Urinary bladder (tissue), 4 donors: ENCODE measurements around the gene HIRA. TPM values are rescaled to one million over a fixed set of nuclear protein-coding genes. Genes with fewer than 3 reads are reported as not detected.
A peak's percentile ranks its signal among the peaks of the same experiment; 100 is the strongest.

Experiments used
- DNase-seq: peaks from one replicate; pipeline ENCODE4 v3.0.0-alpha.2; 2015; ENCODE audit errors: extremely low spot score
- H3K27ac ChIP-seq: one replicate; pipeline ENCODE4 v1.5.1; 2013; ENCODE audit warnings: low read depth, mild to moderate bottlenecking, moderate library complexity
- H3K36me3 ChIP-seq: one replicate; pipeline ENCODE4 v1.6.1; 2013; ENCODE audit warnings: mild to moderate bottlenecking, moderate library complexity; ENCODE audit not compliant: insufficient read depth
- H3K4me1 ChIP-seq: one replicate; pipeline ENCODE4 v1.6.1; 2013; ENCODE audit warnings: mild to moderate bottlenecking, moderate library complexity; ENCODE audit not compliant: insufficient read depth
- H3K4me3 ChIP-seq: one replicate; pipeline ENCODE4 v1.5.1; 2013; ENCODE audit warnings: low read depth, low read length
- WGBS: extraction: QIAGEN DNeasy Blood & Tissue Kit; methylation state at CpG from one replicate; pipeline ENCODE4 v1.1.7; 2013; 5-methylcytosine and 5-hydroxymethylcytosine counted together
- polyA plus RNA-seq: library from polyadenylated mRNA; stranded (reverse); fragments of 200-250 nt; gene quantifications from one replicate; pipeline ENCODE4 v1.2.3, GENCODE V29; 2013
- small RNA-seq: library from RNA; depleted of rRNA; stranded (forward); fragments of <200 nt; gene quantifications from one replicate; pipeline ENCODE3, GENCODE V24; 2014
- total RNA-seq: library from RNA; depleted of rRNA; stranded (reverse); fragments of >200 nt; gene quantifications from one replicate; pipeline ENCODE4 v1.2.3, GENCODE V29; 2014
- donor health status: healthy with polysubstance abuse.
- donor health status: healthy.

HIRA gene
- total and polyA plus RNA-seq, 2 donors: 8.7 to 21.9 TPM

DNA sequence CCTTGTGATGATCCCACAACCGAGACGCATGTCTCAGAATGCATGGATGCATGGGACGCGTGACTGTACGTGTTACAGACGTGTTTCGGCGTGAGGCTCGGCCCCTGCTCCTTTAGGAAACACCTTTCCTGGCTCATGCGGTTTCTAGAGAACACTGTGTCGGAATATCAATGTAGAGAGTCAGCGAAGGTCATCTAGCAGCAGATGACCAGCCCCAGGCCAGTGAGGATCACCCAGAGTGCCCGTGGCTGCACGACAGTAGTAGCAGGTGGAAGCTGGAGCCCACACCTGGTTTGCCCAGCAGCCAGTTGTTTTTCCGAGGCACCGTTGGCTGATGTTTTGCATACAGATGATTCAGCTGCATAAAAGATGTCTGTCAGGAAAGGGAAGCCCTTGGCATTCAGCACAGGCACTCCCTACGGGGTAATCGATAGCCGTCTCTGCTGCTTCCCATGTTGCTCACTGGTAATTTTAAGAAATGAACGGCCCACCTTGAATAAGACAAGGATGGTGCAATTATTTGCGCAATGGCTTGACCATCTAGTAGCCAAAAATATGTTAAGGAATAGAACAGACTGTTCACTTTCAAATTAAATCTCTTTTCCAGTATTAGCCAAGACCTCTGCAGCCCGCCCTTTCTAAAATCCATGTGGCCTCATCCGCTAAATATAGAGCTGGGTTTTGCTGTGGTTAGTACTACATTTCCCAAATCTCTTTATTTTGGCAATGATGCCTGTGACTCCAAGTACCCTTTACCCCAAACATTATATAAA lies 138.9 kb downstream of the HIRA start:
- Histone ChIP-seq H3K4me3 (peak overlapping the region; percentile 67), H3K27ac (peak overlapping the region; percentile 54), H3K36me3 (no peaks in the 10 kb centered on the region), H3K4me1 (peaks cover 3% of the 10 kb centered on the region)
- WGBS: 74% methylated on average over 23 of the region's 23 CpGs
- DNase-seq: no peak

DNA sequence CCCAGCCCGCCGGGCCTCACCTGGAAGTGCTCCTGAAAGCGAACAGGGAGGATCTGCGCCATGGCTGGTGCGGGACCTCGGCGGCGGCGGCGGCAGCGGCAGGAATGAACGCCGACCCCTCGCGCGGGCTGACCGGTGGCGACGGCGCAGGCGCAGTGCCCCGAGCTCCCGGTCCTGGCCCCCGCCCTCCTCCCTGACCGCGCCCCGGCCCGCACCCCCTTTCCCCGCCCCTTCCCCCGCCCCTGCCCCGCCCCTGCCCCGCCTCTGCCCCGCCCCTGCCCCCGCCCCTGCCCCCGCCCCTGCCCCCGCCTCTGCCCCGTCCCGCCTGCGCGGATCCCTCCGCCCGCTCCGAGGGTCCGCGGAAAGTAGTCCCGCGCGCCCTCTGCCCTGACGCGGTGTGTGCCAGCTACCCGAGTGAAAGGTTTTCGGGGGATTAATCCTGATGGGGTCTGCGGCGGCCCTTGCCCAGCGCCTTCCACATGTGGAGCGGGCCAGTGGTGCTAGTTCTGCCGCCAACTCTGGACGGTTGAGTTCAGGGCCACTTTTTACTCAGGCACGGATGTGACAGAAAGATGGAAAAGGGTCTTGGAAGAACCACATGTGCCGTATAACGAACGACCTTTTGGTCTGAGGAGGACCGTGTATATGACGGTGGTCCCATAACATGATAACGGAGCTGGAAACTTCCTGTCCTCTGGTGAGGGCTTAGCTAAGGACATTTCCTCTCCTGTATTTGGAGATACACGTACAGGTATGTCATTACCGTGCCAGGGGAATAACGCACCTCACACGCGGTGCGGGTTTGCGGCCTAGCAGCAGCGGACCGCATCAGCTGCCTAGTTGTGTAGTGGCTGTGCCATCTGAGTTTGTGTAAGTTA lies 139.7 kb downstream of the HIRA start, which contains the start of gene CLTCL1:
Gene CLTCL1, minus strand, starts transcription at position 140 of the 878 bp plus-strand sequence. Its CDS starts 78 bp downstream, at position 62.
- Histone ChIP-seq H3K4me1 (peaks cover 3% of the 10 kb centered on the region), H3K4me3 (peak within 1 kb of the TSS; percentile 85), H3K36me3 (no peaks in the 10 kb centered on the region), H3K27ac (peak within 1 kb of the TSS; percentile 54)
- DNase-seq: no peak
- WGBS: 3% methylated on average over 74 of the region's 74 CpGs

DNA sequence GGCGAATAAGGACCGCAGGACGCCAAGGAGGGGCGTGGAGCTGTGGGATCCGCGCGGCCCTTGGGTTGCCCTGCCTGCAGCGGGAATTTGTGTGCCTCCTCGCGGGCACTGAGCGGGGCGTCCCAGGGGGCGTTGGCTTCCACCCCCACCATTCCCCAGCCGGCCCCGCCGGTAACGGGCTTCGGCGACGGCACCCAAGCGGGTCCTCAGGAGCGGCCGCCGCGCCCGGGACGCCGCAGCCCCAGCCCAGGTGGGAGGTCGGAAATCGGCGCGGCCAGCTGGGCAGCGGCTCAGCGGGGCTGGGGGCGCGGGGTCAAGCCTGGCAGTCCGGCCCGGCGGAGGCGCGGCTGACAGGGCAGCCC lies 140.3 kb downstream of the HIRA start:
- H3K4me3 ChIP-seq: peak overlapping the region; percentile 85
- H3K4me1 ChIP-seq: peaks cover 3% of the 10 kb centered on the region
- WGBS: under 1% methylated on average over 41 of the region's 41 CpGs
- no peak overlapping the region for H3K27ac ChIP-seq
- no peaks in the 10 kb centered on the region for H3K36me3 ChIP-seq
- no peak for DNase-seq

DNA sequence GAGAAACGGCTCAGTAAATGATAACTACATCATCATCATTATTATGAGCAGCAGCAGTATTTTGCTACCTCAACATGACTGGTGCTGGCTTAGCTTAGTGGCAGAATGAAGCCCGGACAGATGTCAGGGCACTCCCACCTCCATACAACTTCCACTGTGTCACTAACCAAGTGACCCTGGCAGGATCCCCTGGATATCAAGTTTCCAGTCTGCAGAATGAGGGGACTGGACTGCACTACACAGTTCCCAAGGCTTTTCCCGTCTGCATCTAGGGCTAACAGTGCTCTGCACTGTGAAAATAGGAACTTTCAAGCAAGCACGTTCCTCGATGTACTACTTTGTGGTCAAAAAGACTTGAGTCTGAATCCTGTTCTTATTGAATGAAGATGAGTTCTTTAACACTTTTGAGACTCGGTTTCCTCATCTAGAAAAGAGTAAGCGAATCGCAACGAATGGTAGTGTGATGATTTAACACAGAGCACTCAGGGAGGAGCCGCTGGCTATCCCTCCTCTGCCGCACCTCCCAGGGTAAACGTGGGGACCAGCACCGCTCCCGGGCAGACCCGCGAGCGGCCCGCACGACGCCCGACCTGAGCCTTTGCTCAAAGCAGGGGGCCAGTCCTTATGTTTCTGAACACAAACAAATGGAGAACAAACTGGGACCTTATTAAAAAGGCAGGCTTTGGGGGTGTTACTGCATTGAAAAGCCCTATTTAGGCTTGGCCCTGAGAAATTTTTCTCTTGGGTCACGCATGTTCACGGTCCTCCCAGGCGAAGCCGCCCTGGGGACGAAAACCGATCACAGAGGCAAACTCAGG lies 140.9 kb downstream of the HIRA start:
- 18% methylated on average over 27 of the region's 27 CpGs for WGBS
- Histone ChIP-seq H3K4me3 (peak overlapping the region; percentile 85), H3K4me1 (peaks cover 3% of the 10 kb centered on the region), H3K27ac (no peak overlapping the region), H3K36me3 (no peaks in the 10 kb centered on the region)
- no peak for DNase-seq

- 84% methylated on average over 5 of the region's 5 CpGs for WGBS
- Histone ChIP-seq H3K27ac (no peak overlapping the region), H3K4me3 (no peak overlapping the region), H3K36me3 (no peaks in the 10 kb centered on the region), H3K4me1 (peaks cover 3% of the 10 kb centered on the region)
- no peak for DNase-seq
Observed at GRCh38 chr22:19289475-19290161, 141.9 kb downstream of the HIRA start.

DNA sequence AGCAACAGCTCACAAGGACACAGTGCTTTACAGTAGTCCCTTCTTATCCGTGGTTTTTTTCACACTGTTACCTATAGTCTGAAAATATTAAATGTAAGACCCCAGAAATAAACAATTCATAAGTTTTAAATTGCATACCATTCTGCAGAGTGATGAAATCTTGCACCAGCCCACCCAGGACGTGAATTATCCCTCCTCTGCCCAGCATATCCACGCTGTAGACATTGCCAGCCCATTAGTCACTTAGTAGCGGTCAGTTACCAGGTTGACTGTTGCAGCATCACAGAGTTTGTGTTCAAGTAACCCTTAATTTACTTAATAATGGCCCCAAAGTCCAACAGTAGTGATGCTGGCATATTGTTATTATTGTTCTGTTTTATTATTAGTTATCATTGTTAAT lies 143.6 kb downstream of the HIRA start:
- peaks cover 3% of the 10 kb centered on the region for H3K4me1 ChIP-seq
- WGBS: 79% methylated on average over 4 of the region's 4 CpGs
- H3K4me3 ChIP-seq: no peak overlapping the region
- no peak for DNase-seq
- no peak overlapping the region for H3K27ac ChIP-seq
- H3K36me3 ChIP-seq: no peaks in the 10 kb centered on the region

GRCh38 chr22:19287076-19287707 lies 144.3 kb downstream of the HIRA start:
- H3K27ac ChIP-seq: no peak overlapping the region
- no peaks in the 10 kb centered on the region for H3K4me1 ChIP-seq
- no peak overlapping the region for H3K4me3 ChIP-seq

DNA sequence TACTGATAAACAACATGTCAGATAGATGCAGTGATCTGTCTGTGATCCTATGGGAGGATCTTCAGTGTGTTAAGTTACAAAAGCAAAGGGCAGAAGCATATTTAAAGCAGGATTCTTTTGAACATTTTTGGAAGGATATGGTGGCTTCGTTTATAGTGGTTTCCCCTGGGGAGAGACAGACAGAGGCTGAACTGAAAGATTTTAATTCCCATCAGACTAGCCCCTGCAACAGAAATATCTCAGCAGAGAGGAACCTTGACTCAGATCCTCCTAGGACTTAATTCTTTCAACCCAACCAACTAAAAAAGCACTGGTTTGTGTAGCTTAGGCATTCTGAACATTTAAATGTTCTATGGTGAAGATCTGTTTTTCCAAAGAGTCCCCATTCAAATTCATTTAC lies 145.7 kb downstream of the HIRA start:
- no peaks in the 10 kb centered on the region for H3K36me3 ChIP-seq
- WGBS: 30% methylated on average over 1 of the region's 1 CpG
- DNase-seq: no peak
- H3K4me3 ChIP-seq: no peak overlapping the region
- no peak overlapping the region for H3K27ac ChIP-seq
- no peaks in the 10 kb centered on the region for H3K4me1 ChIP-seq

More at GRCh38 chr22:19287076-19287707, 144.3 kb downstream of the HIRA start:
- H3K36me3 ChIP-seq: no peaks in the 10 kb centered on the region
- no peak for DNase-seq
- WGBS: 59% methylated on average over 5 of the region's 5 CpGs

Small RNA genes within 50 kb of the gene (small RNA-seq; reads per million reads assigned to genes)
- gene RN7SL168P: not detected

Other genes with a start within 250 kb of the HIRA start
- gene CLTCL1, start 140.0 kb downstream of the HIRA start, total RNA-seq: 7.0 TPM
- 6.0 TPM for gene CLTCL1, start 140.0 kb downstream of the HIRA start, polyA plus RNA-seq
- gene MRPL40, start 812 bp upstream of the HIRA start, total RNA-seq: 17.4 TPM
- 33.3 TPM for gene MRPL40, start 812 bp upstream of the HIRA start, polyA plus RNA-seq
- 34.2 TPM for gene C22orf39, start 16.0 kb upstream of the HIRA start, total RNA-seq
- 75.0 TPM for gene C22orf39, start 16.0 kb upstream of the HIRA start, polyA plus RNA-seq
- gene UFD1, start 47.5 kb upstream of the HIRA start, total RNA-seq: 32.6 TPM
- gene UFD1, start 47.5 kb upstream of the HIRA start, polyA plus RNA-seq: 69.8 TPM
- 4.0 TPM for gene CDC45, start 48.2 kb upstream of the HIRA start, total RNA-seq
- gene CDC45, start 48.2 kb upstream of the HIRA start, polyA plus RNA-seq: 0.34 TPM
- gene CLDN5, start 92.7 kb upstream of the HIRA start, total RNA-seq: 49.3 TPM
- 148 TPM for gene CLDN5, start 92.7 kb upstream of the HIRA start, polyA plus RNA-seq